HG02870 (cell line): ENCODE data around the gene KLHDC8A.
"Not testable (repeated sequence)": the region's sequence is repeated elsewhere in the genome, so short reads cannot be mapped to it uniquely, and the experiment has no call there.

Experiments used
- ATAC-seq: cut with Tn5 transposase; IDR thresholded peaks from one replicate; pipeline ENCODE4 v1.9.1; 2021; ENCODE audit warnings: mild to moderate bottlenecking, moderate library complexity; ENCODE audit not compliant: unreplicated experiment

KLHDC8A gene

DNA sequence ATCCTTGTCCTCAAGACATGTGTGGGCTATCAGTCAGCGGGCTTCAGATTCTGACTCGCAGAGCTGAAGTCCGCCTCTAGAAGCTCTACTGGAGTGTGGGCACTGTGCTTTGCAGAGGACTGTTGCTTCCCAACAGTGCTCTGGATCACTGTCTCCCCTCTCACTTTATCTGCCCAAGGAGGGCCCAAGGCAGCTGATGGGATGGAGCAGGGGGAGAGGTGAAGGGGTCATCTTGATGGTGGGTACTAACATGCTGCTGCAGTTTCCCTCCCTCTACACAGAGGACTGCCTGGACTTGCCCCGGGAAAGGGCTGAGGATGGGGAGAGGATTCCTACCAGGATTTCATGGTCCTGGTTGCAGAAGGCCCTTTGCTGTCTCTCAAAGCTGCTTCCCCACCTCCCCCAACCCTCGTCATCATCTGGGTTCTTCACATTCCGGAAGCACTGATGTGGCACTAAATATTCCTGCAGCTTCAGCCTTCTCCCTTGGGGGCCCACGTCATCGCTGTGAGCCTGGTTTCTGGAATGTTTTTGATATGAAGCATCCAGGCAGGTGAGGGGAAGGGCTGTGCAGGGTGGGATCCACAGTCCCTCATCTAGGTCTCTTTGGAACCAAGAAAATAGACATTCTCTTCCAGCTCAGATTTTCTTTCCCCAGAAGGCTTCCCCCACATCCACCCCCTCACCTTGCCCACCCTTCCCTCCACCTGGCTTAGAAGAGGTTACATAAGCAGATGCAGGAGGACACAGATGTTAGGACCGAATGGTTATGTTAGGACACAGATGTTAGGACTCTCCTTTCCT lies 58.3 kb downstream of the KLHDC8A start:
- ATAC-seq = no peak

DNA sequence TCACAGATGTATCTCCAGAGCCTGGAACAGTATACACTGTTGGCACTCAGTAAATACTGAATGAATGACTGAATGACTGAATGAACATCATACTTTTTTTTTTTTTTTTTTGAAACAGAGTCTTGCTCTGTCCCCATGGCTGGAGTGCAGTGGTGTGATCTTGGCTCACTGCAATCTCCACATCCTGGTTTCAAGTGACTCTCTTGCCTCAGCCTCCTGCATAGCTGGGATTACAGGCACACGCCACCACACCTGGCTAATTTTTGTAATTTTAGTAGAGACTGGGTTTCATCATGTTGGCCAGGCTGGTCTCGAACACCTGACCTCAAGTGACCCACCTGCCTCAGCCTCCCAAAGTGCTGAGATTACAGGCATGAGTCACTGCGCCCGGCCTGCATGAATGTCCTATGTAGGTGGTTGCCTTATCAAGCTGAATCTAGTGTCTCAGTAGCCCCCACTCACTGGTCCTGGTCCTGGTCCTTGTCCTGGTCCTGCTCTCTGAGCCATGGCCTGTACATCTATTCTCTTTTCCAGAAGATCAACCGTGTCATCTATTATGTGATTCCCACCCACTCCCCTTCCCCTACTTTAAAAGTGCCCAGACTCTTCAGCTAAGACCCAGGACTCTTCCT lies 59.1 kb downstream of the KLHDC8A start:
- not testable (repeated sequence) for ATAC-seq

DNA sequence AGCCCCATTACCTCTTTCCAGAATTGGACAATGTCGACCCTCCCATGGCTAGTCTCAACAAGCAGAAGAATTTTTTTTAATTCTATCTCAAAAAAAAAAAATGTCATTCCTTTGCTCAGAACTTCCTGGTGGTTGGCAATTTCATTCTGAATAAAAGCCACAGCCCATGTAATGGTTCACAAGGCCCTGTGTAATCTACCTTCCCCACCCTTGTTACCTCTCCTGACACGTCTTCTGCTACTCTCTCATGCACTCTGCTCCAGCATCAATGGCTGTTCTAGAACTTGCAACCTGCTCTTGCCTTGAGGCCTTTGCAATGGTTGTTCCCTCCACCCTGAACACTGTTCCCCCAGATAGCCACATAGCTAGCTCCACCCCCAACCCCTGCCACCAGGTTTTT lies 60.6 kb downstream of the KLHDC8A start:
- no peak for ATAC-seq

DNA sequence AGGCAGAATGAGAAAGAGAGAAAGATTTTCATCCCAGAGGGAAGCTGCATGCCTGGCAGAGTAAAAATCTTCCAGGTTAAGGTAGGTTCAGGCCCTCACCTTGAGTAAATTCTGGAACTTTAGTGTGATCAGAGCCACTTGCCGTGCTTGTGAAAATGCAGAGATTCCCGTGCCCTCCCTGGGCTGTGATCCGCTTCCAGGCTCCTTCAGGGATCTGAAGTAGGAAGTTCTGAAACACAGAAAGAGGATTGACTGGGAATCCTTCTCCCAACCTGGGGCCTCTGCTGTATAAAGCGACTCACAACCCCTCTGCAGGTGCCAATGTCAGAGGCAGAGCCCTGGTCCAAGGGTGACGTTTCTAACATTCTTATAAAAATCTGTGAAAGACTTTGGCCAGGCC lies 61.8 kb downstream of the KLHDC8A start:
- ATAC-seq = no peak

DNA sequence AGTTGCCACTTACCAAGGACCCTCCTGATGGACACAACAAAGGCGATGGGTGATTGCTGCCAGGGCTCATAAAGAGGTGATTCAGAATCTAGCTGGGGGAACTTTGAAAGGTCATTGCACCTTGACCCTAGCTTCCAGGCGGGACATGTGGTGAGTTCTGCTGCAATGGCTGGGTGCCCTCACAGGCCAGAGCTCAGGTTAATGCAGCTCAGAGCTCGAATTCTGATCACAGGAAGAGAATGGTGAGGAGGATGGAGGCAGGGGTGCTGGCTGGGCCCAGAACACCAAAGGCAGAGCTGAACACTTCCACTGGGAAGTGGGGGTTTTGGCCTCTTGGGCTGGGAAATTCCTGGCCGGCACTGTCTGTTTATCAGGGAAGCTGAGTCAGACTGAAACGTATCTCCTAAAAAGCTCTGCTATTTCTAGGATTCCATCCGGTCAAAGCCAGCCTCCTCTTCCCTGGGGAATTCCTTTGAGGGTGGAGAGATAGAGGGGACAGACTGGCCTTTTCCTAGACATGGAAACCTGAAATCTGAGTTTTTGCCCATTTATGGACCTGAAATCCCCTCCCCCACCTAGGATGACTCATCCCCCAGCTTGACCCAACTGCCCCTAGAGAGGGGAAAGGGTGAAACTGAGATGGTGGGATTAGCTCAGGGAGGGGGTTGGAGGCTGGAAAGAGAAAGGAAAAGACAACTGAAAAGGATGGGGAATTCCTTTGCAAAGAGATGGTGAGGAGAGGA lies 62.4 kb downstream of the KLHDC8A start:
- ATAC-seq = no peak

DNA sequence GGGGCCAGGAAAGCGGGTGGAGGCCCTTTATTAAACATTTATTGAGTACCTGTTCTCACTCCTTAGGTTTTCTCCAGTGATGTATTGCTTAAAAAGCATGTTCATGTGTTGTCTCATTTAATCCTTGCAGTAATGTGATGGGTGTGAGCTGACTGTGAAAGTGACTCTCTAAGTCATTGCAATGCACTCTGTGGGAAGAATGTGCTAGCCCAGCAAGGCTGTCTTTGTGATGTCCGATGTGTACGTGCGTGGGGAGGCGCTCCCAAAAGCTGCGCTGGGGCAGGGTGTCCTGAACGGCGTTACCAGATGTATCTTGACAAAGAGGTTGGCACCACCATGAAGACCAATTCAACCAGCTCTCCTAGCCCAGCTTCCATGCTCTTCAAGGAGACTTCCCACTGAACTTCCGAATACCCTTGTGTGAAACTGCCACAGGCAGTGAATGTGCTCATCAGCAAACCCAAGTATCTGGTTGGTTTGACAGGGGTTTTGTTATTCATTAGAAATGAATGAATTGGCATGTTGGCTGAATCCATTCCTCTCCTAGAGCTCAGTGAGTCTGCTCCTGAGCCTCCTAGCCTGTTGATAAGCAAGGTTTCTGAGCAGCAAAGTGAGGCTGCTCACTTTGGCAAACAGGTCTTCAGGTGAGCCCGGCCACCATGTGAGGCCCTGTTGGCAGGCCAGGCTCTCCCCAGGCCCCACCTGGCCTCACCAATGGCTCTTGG lies 63.2 kb downstream of the KLHDC8A start:
- no peak for ATAC-seq

DNA sequence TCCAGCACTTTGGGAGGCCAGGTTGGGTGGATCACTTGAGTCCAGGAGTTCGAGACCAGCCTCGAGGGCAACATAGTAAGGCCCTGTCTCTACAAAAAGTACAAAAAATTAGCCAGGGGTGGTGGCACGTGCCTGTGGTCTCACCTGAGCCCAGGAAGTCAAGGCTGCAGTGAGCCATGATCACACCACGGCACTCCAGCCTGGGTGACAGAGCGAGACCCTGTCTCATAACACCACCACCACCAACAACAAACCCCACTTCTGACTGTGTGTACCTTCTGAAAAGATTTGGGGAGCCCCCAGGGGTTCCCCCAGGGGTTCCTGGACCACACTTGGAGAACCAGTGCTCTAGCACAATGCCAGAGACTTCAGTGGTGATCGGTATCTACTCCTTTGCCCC lies 65.1 kb downstream of the KLHDC8A start:
- no peak for ATAC-seq

DNA sequence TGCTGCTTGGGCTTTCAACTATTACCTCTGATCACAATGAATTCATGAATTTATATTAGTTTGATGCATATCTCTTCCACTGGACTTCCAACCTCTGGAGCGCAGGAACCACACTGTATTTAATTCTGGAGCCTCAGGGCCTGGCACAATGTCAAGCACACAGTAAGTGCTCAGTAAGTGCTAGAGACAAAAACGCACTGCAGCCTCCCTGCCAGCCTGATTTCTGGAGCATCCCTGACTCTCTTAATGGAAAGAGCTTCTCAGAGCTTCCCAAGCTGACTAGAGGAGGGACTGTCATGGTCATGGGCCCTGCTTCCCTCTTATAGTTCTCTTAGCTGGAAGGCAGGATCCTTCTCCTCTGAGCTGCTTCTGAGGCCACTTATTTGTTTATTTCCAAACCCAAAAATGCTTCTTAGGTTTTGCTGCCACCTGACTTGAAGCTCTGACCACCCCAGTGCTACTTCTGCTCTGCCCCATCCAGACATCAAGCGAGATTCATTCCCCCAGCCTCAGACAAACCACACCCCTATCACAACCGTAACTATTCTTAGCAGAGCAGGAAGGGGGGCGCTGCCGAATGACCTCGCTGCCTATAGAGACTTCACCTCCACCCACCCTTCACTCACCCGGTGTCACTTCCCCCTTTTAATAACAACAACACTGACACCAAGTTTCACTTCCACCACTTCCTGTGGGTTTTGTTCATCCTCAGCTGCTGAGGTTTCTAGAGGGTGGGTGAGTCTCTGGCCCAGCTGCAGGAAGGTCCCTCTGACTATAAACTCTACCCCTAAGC lies 68.8 kb downstream of the KLHDC8A start:
- ATAC-seq = peak; percentile 69

DNA sequence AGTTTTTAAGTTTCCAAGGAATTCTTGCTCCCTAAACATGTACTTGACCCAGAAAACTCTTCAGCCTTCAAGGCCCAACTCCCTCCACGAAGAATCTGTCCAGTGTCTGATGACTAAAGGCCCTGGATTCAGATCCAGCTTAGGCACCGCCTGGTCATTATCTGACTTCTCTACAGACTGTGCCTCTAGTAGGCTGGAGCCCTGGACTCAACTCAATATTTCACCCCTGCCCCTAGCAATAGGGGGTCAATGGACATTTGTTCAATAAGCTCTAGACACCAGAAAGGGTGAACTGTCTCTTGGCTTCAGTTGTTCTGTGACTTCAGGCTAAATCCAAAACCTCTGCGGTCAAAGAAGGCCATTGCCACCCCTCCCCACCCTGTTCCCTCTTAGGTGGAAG lies 69.6 kb downstream of the KLHDC8A start:
- ATAC-seq = no peak

DNA sequence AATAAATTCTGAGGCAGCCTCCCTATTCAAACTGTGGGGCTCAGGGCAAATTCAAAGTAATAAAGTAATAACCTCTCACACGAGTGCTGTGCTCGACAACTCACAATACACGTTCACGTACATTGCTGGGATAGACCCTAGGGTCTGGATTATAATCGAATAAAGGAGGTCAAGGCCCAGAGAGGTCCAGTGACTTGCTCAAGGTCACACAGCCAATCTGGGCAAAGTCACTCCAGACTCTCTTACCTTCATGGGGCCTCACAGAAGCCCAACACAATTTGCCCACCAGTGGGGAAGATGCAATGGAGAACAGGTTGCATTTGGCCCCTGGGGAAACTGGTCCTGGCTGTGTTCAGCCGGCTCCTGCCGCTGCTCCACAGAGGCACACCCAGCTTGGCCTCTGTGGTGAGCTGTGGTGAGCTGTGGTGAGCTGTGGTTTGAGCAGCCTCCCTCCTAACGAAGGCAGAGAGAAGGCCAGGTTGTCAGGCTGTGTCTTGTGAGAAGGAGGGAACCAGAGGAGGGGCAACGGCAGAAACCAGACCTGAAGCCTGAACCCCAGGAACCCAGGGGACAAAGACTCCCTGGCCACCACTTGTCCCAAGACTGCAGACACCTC lies 70.3 kb downstream of the KLHDC8A start:
- ATAC-seq = no peak
